ENCODE measurements around the gene CD247.

DNA sequence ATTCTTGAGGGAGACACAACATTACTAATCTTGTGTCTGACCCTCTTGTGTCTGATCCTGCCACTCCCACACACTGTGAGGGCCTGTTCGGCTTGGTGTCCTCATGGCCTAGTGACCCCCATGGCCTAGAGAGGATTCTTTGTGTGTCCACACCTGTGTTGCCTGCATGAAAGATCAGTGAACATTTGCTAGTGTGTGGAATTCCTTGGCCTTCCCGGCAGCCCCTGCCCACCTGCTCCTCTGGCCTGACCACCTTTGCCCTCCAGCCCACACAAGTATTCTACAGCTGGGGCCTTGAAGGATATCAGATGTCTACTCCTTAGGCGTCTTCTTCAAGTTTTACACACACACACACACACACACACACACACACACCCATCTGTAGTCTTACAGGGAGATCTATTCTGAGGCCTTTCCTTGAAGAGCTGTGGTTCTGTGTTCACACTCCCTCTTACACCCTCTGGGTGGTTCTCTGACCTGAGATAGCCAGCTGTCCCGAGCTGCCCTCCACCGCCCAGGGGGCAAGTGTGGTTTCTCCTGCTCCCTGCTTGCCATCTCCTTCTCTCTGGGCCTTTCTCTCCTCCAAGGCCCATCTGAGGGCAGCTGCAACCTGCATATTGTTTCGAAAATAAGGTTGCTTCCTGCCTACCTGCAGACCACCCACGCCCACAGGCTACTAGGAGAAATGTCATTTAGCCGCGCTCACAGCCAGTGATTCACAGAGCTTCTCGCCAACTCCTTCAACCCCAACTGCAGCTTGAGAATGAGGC, 45.4 kb downstream of the CD247 start:
- no peak for TF ChIP-seq EP300 (IDR thresholded peaks at IDR 0.05; ENCODE audit: low read depth)
- TF ChIP-seq POLR2A (IDR thresholded peaks at IDR 0.05), result no peak

Data from transverse colon (tissue), 1 donor.